Measurements from ENCODE around the gene XRN2. TPM values are rescaled to one million over a fixed set of nuclear protein-coding genes. Genes with fewer than 3 reads are reported as not detected.
A peak's percentile ranks its signal among the peaks of the same experiment; 100 is the strongest.

XRN2 gene
- polyA plus RNA-seq, 2 of the 4 experiments (the other 2 are of a cell fraction) = 125 to 192 TPM

DNA sequence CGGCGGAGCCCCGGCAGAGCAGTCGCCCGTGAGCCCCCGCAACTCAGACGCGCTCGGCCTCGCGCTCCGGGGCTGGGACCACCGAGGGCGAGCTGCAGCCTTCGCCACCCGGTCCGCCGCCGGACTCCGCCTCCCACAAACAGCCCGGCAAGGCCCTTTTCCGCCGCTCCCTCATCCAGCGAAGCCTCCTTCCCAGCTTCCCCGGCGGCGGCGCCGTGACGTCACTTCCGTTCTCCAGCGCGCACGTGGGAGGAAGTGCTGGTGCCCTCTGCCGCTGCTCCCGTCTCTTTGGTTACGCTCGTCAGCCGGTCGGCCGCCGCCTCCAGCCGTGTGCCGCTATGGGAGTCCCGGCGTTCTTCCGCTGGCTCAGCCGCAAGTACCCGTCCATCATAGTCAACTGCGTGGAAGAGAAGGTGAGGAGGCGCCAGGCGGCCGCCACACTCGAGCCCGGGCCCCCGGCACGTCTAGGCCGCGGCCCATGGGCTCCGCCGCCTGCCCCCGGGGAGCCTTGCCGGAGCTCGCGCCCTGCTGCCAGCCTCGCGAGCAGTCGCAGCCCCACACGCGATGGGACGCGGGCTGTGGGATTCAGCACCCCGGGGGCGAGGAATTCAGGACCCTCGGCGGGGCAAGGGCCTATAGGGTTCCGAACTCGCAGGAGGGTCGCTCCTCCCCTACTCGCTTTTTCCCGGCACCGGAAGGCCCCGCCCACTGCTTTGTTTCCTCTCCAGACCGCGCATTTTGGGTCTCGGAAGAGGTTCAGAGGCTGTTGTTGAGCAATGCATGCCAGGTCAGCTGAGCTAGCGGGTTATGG lies at the start of gene XRN2 (continued):
- TF ChIP-seq HOXA7 (CRISPR knock-in tag; IDR thresholded peaks at IDR 0.05) (no peak), GATA3 (IDR thresholded peaks at IDR 0.05; ENCODE audit: borderline replicate concordance) (0 out of 2 replicates have a peak, but pooled peaks have one; percentile 36), JUNB (IDR thresholded peaks at IDR 0.05) (no peak), FOXS1 (CRISPR knock-in tag; IDR thresholded peaks at IDR 0.05) (no peak), USF2 (IDR thresholded peaks at IDR 0.05) (peak; percentile 88), CHD2 (IDR thresholded peaks at IDR 0.05; ENCODE audit: low read length, partially characterized antibody) (peak; percentile 63), BHLHE40 (IDR thresholded peaks at IDR 0.05; ENCODE audit: low read depth, low read length) (peak; percentile 24; the same call in 1 of the 2 replicates), EHF (CRISPR knock-in tag; IDR thresholded peaks at IDR 0.05) (no peak), RNF2 (IDR thresholded peaks at IDR 0.05; ENCODE audit: borderline replicate concordance, low read depth) (no peak), CBX2 (IDR thresholded peaks at IDR 0.05; ENCODE audit: borderline replicate concordance, low read depth) (no peak), NR3C1 (IDR thresholded peaks at IDR 0.05) (no peak), ATOH8 (CRISPR knock-in tag; IDR thresholded peaks at IDR 0.05; ENCODE audit: low read depth) (no peak; the same call in 1 of the 2 replicates), NFE2L2 (conservative IDR thresholded peaks at IDR 0.05; ENCODE audit: low read length) (no peak), RFX5 (IDR thresholded peaks at IDR 0.05) (no peak; the same call in none of the 2 replicates), ZNF302 (CRISPR knock-in tag; IDR thresholded peaks at IDR 0.05) (no peak), ZC3H11A (IDR thresholded peaks at IDR 0.05) (no peak), ELK1 (IDR thresholded peaks at IDR 0.05; ENCODE audit: low read depth, low read length) (no peak), MYC (IDR thresholded peaks at IDR 0.05; ENCODE audit: borderline replicate concordance, low read length) (peak; percentile 98), ZFP36 (IDR thresholded peaks at IDR 0.05; ENCODE audit: borderline replicate concordance, partially characterized antibody) (no peak), REST (IDR thresholded peaks at IDR 0.05) (peak; percentile 65; the same call in 1 of the 2 replicates), HOXB13 (CRISPR knock-in tag; IDR thresholded peaks at IDR 0.05; ENCODE audit: low read depth) (no peak), ESRRA (IDR thresholded peaks at IDR 0.05; ENCODE audit: borderline replicate concordance, low read length) (no peak), HDAC2 (IDR thresholded peaks at IDR 0.05) (no peak)

Measured in A549 (cell line).